ENCODE measurements around the gene HDAC4. TPM values are rescaled to one million over a fixed set of nuclear protein-coding genes. Genes with fewer than 3 reads are reported as not detected.
"Not testable (repeated sequence)": the region's sequence is repeated elsewhere in the genome, so short reads cannot be mapped to it uniquely, and the experiment has no call there.

HDAC4 gene
- total and polyA plus RNA-seq, 9 donors = 10.1 to 17.6 (median 13.3) TPM

DNA sequence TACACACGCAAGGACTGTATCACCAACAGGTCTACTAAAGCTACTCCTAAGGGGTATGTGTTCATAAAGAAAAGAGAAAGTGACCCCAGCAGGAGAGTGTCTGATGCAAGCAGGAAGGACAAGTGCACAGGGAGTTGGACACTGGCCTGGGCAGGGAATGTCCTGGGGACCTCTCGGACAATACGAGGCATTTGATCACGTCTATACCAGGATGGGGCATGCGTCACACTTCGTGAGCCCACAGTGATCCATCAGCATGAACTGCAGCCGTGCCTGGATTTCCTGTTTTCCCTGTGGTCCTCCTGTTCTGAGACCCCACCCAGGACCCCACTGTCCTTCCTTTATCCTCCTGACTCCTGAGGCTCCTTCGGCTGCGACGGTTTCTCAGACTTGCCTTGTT lies 113.9 kb downstream of the HDAC4 start:
- no peak overlapping the region for H3K27ac ChIP-seq (ENCODE audit: low read length)
- no peaks in the 10 kb centered on the region for H3K27me3 ChIP-seq (ENCODE audit: control insufficient read depth, insufficient read depth, low read length)
- DNase-seq = no peak
- H3K36me3 ChIP-seq (ENCODE audit: control insufficient read depth, insufficient read depth, low read length) = peaks cover 4% of the 10 kb centered on the region
- WGBS (ENCODE audit: insufficient coverage) = 80% methylated on average over 6 of the region's 10 CpGs
- peaks cover 44% of the 10 kb centered on the region for H3K4me1 ChIP-seq (ENCODE audit: control insufficient read depth, insufficient read depth, low read length)
- no peaks in the 10 kb centered on the region for H3K9me3 ChIP-seq (replicated peaks; ENCODE audit: control insufficient read depth, low read depth, low read length)
- no peak overlapping the region for H3K4me3 ChIP-seq (ENCODE audit: low read length)

DNA sequence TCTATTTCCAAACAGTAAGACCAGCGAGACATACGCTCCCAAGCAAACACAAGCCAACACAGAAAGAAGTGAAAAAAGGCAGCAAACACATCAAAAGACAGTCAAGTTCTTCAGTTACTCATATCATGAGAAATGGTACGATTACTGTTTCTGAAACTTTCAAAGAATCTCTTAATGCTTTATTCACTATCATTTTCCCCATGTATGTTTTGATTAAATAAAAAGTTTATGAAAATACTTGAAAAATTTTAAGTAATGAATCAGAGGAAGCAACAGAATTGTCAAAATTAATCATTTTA lies 114.9 kb downstream of the HDAC4 start:
- DNase-seq = no peak
- H3K4me1 ChIP-seq (ENCODE audit: control insufficient read depth, insufficient read depth, low read length) = peaks cover 34% of the 10 kb centered on the region
- no peaks in the 10 kb centered on the region for H3K9me3 ChIP-seq (replicated peaks; ENCODE audit: control insufficient read depth, low read depth, low read length)
- no CpG with 5 or more reads among the region's 3 CpGs for WGBS (ENCODE audit: insufficient coverage)
- peaks cover 4% of the 10 kb centered on the region for H3K36me3 ChIP-seq (ENCODE audit: control insufficient read depth, insufficient read depth, low read length)
- H3K27me3 ChIP-seq (ENCODE audit: control insufficient read depth, insufficient read depth, low read length) = no peaks in the 10 kb centered on the region
- no peak overlapping the region for H3K4me3 ChIP-seq (ENCODE audit: low read length)
- no peak overlapping the region for H3K27ac ChIP-seq (ENCODE audit: low read length)

DNA sequence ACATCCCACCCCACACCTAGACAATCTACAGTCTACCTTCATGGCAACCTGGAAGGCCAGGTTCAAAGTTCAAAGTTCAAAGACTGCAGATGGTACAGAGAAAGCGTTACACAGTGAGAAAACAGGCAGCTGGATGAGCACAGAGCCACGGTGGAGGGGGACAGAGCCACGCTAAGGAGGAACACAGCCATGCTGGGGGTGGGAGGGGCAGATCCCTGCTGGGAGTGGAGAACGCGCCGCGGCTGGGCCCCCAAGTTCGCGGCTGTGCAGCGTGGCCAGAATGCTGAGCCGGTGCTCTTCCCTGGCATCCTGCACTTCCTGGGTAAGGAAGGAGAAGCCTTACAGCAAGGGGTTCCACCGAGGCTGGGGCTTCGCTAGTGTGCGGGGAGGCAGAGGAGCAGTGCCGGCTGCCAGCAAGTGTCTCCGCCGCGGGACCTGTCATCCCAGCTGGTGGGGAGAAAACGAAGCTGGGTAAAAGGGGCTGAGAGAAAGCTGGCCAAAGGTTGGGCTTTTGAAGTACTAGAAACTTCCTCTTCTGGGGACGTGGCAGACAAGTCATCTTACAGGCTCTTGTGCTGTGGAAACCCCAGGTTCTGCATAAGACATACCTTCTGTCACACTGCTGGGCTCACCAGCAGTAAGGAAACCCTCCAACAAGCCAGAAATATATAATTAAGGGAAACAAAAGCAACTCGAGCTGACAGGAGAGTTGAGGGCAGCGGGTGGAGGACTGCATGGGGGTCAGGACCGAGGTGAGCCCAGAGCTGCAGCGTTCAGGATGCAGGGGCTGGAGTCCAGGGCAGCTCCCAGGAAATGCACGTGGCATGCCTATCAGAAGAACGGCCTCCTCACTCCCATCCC lies 115.5 kb downstream of the HDAC4 start:
- peaks cover 30% of the 10 kb centered on the region for H3K4me1 ChIP-seq (ENCODE audit: control insufficient read depth, insufficient read depth, low read length)

DNA sequence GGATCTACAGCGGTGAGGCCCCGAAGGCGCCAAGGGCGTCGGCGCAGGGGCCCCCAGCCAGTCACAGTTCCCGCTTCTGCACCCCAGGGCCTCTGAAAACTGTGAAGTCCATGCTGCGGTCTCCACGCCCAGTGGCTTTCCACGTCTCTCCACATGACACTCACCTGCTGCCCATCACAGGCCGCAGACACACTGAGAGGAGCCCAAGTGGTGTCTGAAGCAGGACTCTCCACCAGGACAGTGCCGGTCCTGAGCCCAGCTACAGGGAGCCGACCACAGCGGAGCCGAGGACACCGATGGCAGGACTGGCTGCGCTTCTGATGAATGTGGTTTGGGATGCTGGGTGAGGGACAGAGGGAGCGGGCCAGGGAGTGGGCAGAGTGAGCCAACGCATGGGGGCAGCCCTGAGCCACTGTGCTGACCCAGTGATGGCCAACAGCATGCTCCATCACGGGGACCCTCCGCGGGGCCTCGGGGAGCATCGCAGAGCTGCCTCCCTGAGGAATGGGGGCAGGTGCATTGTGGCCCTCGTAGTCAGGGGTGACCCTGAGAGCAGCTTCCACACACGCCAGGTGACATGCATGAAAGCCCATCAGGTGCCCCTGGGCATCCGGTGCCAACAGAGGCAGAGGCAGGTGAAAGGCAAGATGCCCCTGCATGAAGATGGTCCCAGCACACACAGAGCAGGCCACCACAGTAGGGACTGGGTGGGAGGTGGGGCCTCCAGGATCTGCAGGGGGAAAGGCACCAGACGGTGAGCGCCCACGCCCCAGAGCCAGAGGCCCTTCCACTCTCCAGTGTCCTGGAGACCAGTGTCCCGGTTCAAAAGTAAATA lies 116.6 kb downstream of the HDAC4 start:
- no peak overlapping the region for H3K27ac ChIP-seq (ENCODE audit: low read length)

More for the DNA sequence above, 115.5 kb downstream of the HDAC4 start:
- Histone ChIP-seq H3K27me3 (ENCODE audit: control insufficient read depth, insufficient read depth, low read length) (no peaks in the 10 kb centered on the region), H3K4me3 (ENCODE audit: low read length) (no peak overlapping the region), H3K36me3 (ENCODE audit: control insufficient read depth, insufficient read depth, low read length) (peaks cover 4% of the 10 kb centered on the region), H3K9me3 (replicated peaks; ENCODE audit: control insufficient read depth, low read depth, low read length) (no peaks in the 10 kb centered on the region), H3K27ac (ENCODE audit: low read length) (peak overlapping the region; percentile 47)
- WGBS (ENCODE audit: insufficient coverage) = 23% methylated on average over 19 of the region's 26 CpGs
- no peak for DNase-seq

DNA sequence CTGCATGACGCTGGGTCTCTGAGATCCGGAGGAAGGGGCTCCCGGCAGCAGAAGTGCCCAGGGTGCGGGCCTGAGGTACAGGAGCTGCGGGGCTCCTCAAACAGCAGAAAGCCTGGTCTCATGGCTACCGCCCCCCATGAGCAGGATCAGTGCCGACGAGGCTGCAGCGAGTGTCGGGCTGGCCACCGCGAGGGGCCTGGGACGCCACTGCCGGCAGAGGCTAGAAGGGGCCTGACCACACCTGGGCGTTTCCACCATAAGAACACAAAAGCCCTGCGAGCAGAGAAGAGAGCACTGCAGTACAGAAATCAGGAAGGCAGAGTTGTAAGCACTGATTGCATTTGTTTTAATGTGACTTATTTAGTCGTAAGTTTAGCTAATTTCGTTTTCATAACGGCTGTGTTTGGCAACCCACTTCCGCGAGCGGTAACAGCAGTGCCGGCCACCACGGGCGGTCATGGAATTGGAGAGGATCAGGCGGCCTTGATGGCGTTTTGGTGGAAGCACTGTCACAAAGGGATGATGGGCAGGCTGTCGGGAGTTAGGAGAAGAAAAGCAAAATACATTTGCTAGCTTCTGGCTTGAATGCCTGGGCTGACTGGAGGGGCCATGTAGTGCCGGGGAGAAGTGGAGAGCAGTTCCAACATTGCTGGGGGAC lies 117.4 kb downstream of the HDAC4 start:
- WGBS (ENCODE audit: insufficient coverage) = 93% methylated on average over 27 of the region's 29 CpGs
- H3K36me3 ChIP-seq (ENCODE audit: control insufficient read depth, insufficient read depth, low read length) = peaks cover 4% of the 10 kb centered on the region
- no peak overlapping the region for H3K4me3 ChIP-seq (ENCODE audit: low read length)
- no peak for DNase-seq
- no peaks in the 10 kb centered on the region for H3K27me3 ChIP-seq (ENCODE audit: control insufficient read depth, insufficient read depth, low read length)
- no peak overlapping the region for H3K27ac ChIP-seq (ENCODE audit: low read length)
- no peaks in the 10 kb centered on the region for H3K9me3 ChIP-seq (replicated peaks; ENCODE audit: control insufficient read depth, low read depth, low read length)
- peaks cover 35% of the 10 kb centered on the region for H3K4me1 ChIP-seq (ENCODE audit: control insufficient read depth, insufficient read depth, low read length)

More for the DNA sequence above, 116.6 kb downstream of the HDAC4 start:
- peaks cover 33% of the 10 kb centered on the region for H3K4me1 ChIP-seq (ENCODE audit: control insufficient read depth, insufficient read depth, low read length)
- H3K36me3 ChIP-seq (ENCODE audit: control insufficient read depth, insufficient read depth, low read length) = peaks cover 4% of the 10 kb centered on the region
- H3K9me3 ChIP-seq (replicated peaks; ENCODE audit: control insufficient read depth, low read depth, low read length) = no peaks in the 10 kb centered on the region
- WGBS (ENCODE audit: insufficient coverage) = 90% methylated on average over 24 of the region's 31 CpGs
- DNase-seq = no peak
- no peak overlapping the region for H3K4me3 ChIP-seq (ENCODE audit: low read length)
- H3K27me3 ChIP-seq (ENCODE audit: control insufficient read depth, insufficient read depth, low read length) = no peaks in the 10 kb centered on the region

DNA sequence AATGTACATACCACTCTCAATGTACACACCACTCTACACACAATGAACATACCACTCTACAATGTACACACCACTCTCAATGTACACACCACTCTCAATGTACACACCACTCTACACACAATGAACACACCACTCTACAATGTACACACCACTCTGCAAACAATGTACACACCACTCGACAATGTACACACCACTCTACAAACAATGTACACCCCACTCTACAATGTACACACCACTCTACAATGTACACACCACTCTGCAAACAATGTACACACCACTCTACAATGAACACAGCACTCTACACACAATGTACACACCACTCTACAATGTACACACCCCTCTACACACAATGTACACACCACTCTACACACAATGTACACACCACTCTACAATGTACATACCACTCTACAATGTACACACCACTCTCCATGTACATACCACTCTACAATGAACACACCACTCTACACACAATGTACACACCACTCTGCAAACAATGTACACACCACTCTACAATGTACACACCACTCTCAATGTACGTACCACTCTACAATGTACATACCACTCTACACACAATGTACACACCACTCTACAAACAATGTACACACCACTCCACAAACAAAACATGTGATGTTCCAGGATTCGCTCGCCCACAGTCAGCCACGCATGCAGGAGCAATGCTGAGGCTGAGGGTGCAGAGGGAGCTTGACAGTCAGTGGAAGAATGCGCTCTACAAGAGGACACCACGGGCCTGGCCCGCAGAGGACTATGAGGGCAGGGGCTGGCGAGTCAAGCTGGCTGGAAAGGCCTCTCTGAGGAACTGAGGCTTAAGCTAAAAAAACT lies 118.2 kb downstream of the HDAC4 start:
- Histone ChIP-seq H3K9me3 (replicated peaks; ENCODE audit: control insufficient read depth, low read depth, low read length) (no peaks in the 10 kb centered on the region), H3K4me3 (ENCODE audit: low read length) (no peak overlapping the region), H3K27me3 (ENCODE audit: control insufficient read depth, insufficient read depth, low read length) (no peaks in the 10 kb centered on the region), H3K4me1 (ENCODE audit: control insufficient read depth, insufficient read depth, low read length) (peaks cover 39% of the 10 kb centered on the region), H3K27ac (ENCODE audit: low read length) (no peak overlapping the region), H3K36me3 (ENCODE audit: control insufficient read depth, insufficient read depth, low read length) (peaks cover 4% of the 10 kb centered on the region)
- DNase-seq = no peak
- 95% methylated on average over 9 of the region's 9 CpGs for WGBS (ENCODE audit: insufficient coverage)

DNA sequence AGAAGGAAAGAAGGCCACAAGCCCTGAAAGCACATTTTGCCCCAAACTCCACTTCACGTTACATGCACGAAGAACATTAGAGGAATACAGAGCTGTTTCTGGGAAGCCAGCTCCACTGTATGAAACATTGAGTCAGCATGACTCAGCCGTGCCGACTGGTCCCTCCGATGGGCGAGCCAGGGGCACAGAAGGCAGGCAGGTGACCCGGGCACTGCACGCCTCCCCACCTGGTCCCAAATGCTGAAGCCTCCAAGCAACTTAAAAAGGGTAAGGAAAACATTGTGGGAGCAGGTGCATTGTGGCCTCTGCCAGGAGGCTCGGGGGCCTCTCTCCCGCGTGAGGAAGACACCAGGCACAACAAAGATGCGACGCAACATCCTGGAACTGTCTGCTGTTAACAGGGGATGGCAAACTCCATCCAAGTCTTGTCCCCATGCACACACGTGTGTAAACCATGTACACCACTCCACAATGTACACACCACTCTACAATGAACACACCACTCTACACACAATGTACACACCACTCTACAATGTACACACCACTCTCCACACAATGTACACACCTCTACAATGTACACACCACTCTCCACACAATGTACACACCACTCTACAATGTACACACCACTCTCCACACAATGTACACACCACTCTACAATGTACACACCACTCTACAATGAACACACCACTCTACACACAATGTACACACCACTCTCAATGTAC lies 120.4 kb downstream of the HDAC4 start:
- not testable (repeated sequence) for H3K9me3 ChIP-seq (replicated peaks; ENCODE audit: control insufficient read depth, low read depth, low read length); H3K4me3 ChIP-seq (ENCODE audit: low read length); DNase-seq; H3K27me3 ChIP-seq (ENCODE audit: control insufficient read depth, insufficient read depth, low read length); H3K36me3 ChIP-seq (ENCODE audit: control insufficient read depth, insufficient read depth, low read length); H3K27ac ChIP-seq (ENCODE audit: low read length)
- peaks cover 55% of the 10 kb centered on the region for H3K4me1 ChIP-seq (ENCODE audit: control insufficient read depth, insufficient read depth, low read length)
- WGBS (ENCODE audit: insufficient coverage) = 64% methylated on average over 13 of the region's 14 CpGs

DNA sequence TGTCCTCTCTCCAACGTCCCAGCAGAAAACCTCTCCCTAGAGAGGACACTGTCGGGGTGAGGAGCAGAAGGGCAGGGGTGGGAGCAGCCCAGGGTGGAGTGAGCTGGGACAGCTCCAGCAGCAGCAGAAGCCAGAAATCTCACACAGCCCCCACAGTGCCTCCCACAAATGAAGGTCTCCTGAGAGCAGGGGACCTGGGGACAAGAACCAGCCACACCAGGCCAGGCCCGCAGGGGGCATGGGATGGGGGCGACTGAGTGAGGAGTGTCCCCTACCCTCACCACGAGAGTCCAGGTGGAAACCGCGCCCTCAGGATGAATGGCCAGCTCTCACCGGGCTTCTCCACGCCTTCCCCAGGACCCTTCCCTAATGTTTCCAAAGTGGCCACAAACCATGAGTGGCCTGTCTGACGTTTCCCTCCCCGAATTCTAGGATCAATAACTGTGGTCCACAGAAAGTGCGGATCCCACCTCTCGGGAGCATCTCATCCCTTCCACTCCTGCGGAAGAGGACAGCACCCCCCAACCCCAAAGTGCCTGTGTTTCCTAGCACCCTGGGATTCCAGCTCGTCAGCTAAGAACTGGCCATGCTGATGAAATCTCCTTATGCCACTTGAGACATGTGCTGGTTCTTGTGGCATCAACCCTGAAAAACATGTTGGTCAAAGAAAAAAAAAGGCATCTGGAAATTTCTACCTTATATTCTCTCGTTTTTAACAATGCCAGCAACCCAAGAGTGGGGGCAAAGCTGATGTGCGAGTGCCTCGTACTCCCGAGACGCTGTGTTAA lies 121.1 kb downstream of the HDAC4 start:
- H3K4me3 ChIP-seq (ENCODE audit: low read length) = no peak overlapping the region
- H3K27ac ChIP-seq (ENCODE audit: low read length) = peak overlapping the region; percentile 13
- peaks cover 56% of the 10 kb centered on the region for H3K4me1 ChIP-seq (ENCODE audit: control insufficient read depth, insufficient read depth, low read length)
- H3K36me3 ChIP-seq (ENCODE audit: control insufficient read depth, insufficient read depth, low read length) = peaks cover 8% of the 10 kb centered on the region
- 83% methylated on average over 13 of the region's 20 CpGs for WGBS (ENCODE audit: insufficient coverage)
- no peaks in the 10 kb centered on the region for H3K27me3 ChIP-seq (ENCODE audit: control insufficient read depth, insufficient read depth, low read length)
- H3K9me3 ChIP-seq (replicated peaks; ENCODE audit: control insufficient read depth, low read depth, low read length) = no peaks in the 10 kb centered on the region
- DNase-seq = no peak

Data from muscle of leg (tissue), 11 donors.